Fibroblast of lung (primary cell): Measurements from ENCODE around the gene POC1B. TPM values are rescaled to one million over a fixed set of nuclear protein-coding genes. Genes with fewer than 3 reads are reported as not detected.

ENCODE experiments used
- DNase-seq, 2 donors: peaks; one replicate each; pipeline versions ENCODE4 v3.0.0 to v3.0.0-alpha.2; 2010; ENCODE audit warnings: low read depth in 2 of 2
- H2AFZ ChIP-seq: 2 replicates; pipeline ENCODE4 v1.5.1; 2012; ENCODE audit warnings: low read length, control low read depth, inconsistent platforms
- H3K27ac ChIP-seq: 2 replicates; pipeline ENCODE4 v1.5.1; 2011; ENCODE audit warnings: low read length, control low read depth; ENCODE audit not compliant: insufficient read depth
- H3K27me3 ChIP-seq: 2 replicates; pipeline ENCODE4 v1.5.1; 2011; ENCODE audit warnings: mild to moderate bottlenecking, low read length; ENCODE audit not compliant: control insufficient read depth, insufficient read depth
- H3K36me3 ChIP-seq: 2 replicates; pipeline ENCODE4 v1.5.1; 2011; ENCODE audit warnings: low read length; ENCODE audit not compliant: control insufficient read depth, insufficient read depth
- H3K4me1 ChIP-seq: 2 replicates; pipeline ENCODE4 v1.5.1; 2011; ENCODE audit warnings: low read length; ENCODE audit not compliant: control insufficient read depth, insufficient read depth; ENCODE audit errors: extremely low read depth
- H3K4me2 ChIP-seq: 2 replicates; pipeline ENCODE4 v1.5.1; 2011; ENCODE audit warnings: low read length, control low read depth; ENCODE audit not compliant: insufficient read depth; ENCODE audit errors: extremely low read depth
- H3K4me3 ChIP-seq, 4 experiments: fragments of 200-600 bp in 1 of 4; sonication (generic) in 1 of 4; replicated peaks in 1 of 4; 2 replicates each; pipeline ENCODE4 v1.5.1; 2011 to 2016; ENCODE audit warnings: low read length in 4 of 4, low read depth in 3 of 4, mild to moderate bottlenecking in 3 of 4, control low read depth in 2 of 4, inconsistent platforms in 1 of 4, mixed read lengths in 1 of 4; ENCODE audit not compliant: insufficient read depth in 1 of 4; ENCODE audit errors: control extremely low read depth in 1 of 4
- H3K79me2 ChIP-seq: 2 replicates; pipeline ENCODE4 v1.5.1; 2012; ENCODE audit warnings: mild to moderate bottlenecking, low read length, inconsistent platforms; ENCODE audit not compliant: control insufficient read depth, insufficient read depth
- H3K9ac ChIP-seq: 2 replicates; pipeline ENCODE4 v1.5.1; 2011; ENCODE audit warnings: mild to moderate bottlenecking, low read length, control low read depth; ENCODE audit not compliant: insufficient read depth
- H3K9me3 ChIP-seq: 2 replicates; pipeline ENCODE4 v1.5.1; 2012; ENCODE audit warnings: low read depth, low read length; ENCODE audit not compliant: control insufficient read depth, insufficient read depth
- H4K20me1 ChIP-seq: 2 replicates; pipeline ENCODE4 v1.5.1; 2011; ENCODE audit warnings: low read length; ENCODE audit not compliant: control insufficient read depth, insufficient read depth; ENCODE audit errors: extremely low read depth
- CTCF ChIP-seq, 2 donors: IDR thresholded peaks in 1 of 2; conservative IDR thresholded peaks in 1 of 2; 1 replicate in 1 of 2; 2 replicates in 1 of 2; pipeline ENCODE4 v1.5.1; 2011 to 2012; ENCODE audit warnings: low read length in 2 of 2, control low read depth in 1 of 2, inconsistent platforms in 1 of 2, low read depth in 1 of 2, mild to moderate bottlenecking in 1 of 2
- EZH2 ChIP-seq: IDR thresholded peaks from 2 replicates; pipeline ENCODE4 v1.5.1; 2012; ENCODE audit warnings: low read length, control low read depth, mild to moderate bottlenecking; ENCODE audit errors: missing control alignments
- polyA plus RNA-seq, 2 donors: library from polyadenylated mRNA; depleted of rRNA in 1 of 2; stranded (reverse) in 1 of 2; unstranded in 1 of 2; fragments of >200 nt; gene quantifications; 2 replicates each; pipeline ENCODE4 v1.2.1, GENCODE V29; 2011 to 2012; ENCODE audit warnings: missing spikeins in 1 of 2
- total RNA-seq: library from RNA; depleted of rRNA; stranded (reverse); fragments of >200 nt; gene quantifications from 2 replicates; pipeline ENCODE4 v1.2.1, GENCODE V29; 2014

POC1B gene
- total and polyA plus RNA-seq, 2 donors (not counting 1 experiment from before 2014, with no cell fraction given), result 10.2 to 16.7 TPM

GRCh38 chr12:89567691-89568239 is 41.9 kb upstream of the POC1B start:
- no peaks in the 10 kb centered on the region for H3K36me3 ChIP-seq
- peaks cover 9% of the 10 kb centered on the region for H3K4me1 ChIP-seq
- H4K20me1 ChIP-seq, result no peaks in the 10 kb centered on the region
- H3K27me3 ChIP-seq, result no peaks in the 10 kb centered on the region
- no peak for DNase-seq
- TF ChIP-seq EZH2 (no peak), CTCF (conservative IDR thresholded peaks at IDR 0.05 in 1 of 2, IDR thresholded peaks at IDR 0.05 in 1 of 2; ENCODE audit: low read depth in 1 of 2, low read length in 2 of 2) (no peak)
- H2AFZ ChIP-seq, result no peak overlapping the region
- no peak overlapping the region for H3K4me3 ChIP-seq
- no peaks in the 10 kb centered on the region for H3K79me2 ChIP-seq
- no peak overlapping the region for H3K4me2 ChIP-seq
- no peak overlapping the region for H3K9ac ChIP-seq
- H3K9me3 ChIP-seq, result no peaks in the 10 kb centered on the region
- H3K27ac ChIP-seq, result no peak overlapping the region

- TF ChIP-seq EZH2 (no peak), CTCF (conservative IDR thresholded peaks at IDR 0.05 in 1 of 2, IDR thresholded peaks at IDR 0.05 in 1 of 2; ENCODE audit: low read depth in 1 of 2, low read length in 2 of 2) (no peak)
- DNase-seq, result peak in 1 of 2 donors; percentile 79
- H3K27me3 ChIP-seq, result no peaks in the 10 kb centered on the region
Measured at GRCh38 chr12:89566615-89567014, 40.8 kb upstream of the POC1B start.

GRCh38 chr12:89565002-89565401 is 39.2 kb upstream of the POC1B start:
- Histone ChIP-seq H2AFZ (no peak overlapping the region), H3K27ac (no peak overlapping the region), H3K4me3 (no peak overlapping the region), H3K4me1 (peaks cover 2% of the 10 kb centered on the region), H3K9ac (no peak overlapping the region), H3K79me2 (no peaks in the 10 kb centered on the region), H4K20me1 (no peaks in the 10 kb centered on the region), H3K27me3 (no peaks in the 10 kb centered on the region), H3K9me3 (no peaks in the 10 kb centered on the region), H3K4me2 (no peak overlapping the region), H3K36me3 (no peaks in the 10 kb centered on the region)
- TF ChIP-seq CTCF (conservative IDR thresholded peaks at IDR 0.05 in 1 of 2, IDR thresholded peaks at IDR 0.05 in 1 of 2; ENCODE audit: low read depth in 1 of 2, low read length in 2 of 2) (no peak), EZH2 (no peak)
- DNase-seq, result no peak

More at GRCh38 chr12:89566615-89567014, 40.8 kb upstream of the POC1B start:
- no peak overlapping the region for H3K27ac ChIP-seq
- no peak overlapping the region for H3K4me3 ChIP-seq
- peaks cover 7% of the 10 kb centered on the region for H3K4me1 ChIP-seq
- H3K79me2 ChIP-seq, result no peaks in the 10 kb centered on the region
- H3K9ac ChIP-seq, result no peak overlapping the region
- no peak overlapping the region for H3K4me2 ChIP-seq
- no peaks in the 10 kb centered on the region for H3K36me3 ChIP-seq
- no peak overlapping the region for H2AFZ ChIP-seq
- no peaks in the 10 kb centered on the region for H4K20me1 ChIP-seq
- no peaks in the 10 kb centered on the region for H3K9me3 ChIP-seq
